HG02981 (cell line): ENCODE results near the gene PITPNM2.
"Not testable (repeated sequence)": the region's sequence is repeated elsewhere in the genome, so short reads cannot be mapped to it uniquely, and the experiment has no call there.

Experiments
- ATAC-seq: cut with Tn5 transposase; IDR thresholded peaks from one replicate; pipeline ENCODE4 v1.9.1; 2021; ENCODE audit warnings: mild to moderate bottlenecking, moderate library complexity; ENCODE audit not compliant: unreplicated experiment

PITPNM2 gene

DNA sequence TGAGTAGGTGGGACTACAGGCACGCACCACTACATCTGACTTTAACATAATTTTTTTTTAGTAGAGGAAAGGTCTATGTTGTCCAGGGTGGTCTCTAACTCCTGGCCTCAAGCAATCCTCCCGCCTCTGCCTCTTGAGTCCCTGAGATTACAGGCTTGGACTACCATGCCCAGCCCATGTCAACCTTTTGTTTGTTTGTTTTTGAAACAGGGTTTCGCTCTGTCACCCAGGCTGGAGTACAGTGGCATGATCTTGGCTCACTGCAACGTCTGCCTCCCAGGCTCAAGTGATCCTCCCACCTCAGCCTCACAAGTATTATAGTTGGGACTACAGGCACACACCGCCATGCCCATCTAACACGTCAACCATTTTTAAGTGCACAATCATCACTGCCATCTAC lies 29.2 kb downstream of the PITPNM2 start:
- ATAC-seq = no peak

DNA sequence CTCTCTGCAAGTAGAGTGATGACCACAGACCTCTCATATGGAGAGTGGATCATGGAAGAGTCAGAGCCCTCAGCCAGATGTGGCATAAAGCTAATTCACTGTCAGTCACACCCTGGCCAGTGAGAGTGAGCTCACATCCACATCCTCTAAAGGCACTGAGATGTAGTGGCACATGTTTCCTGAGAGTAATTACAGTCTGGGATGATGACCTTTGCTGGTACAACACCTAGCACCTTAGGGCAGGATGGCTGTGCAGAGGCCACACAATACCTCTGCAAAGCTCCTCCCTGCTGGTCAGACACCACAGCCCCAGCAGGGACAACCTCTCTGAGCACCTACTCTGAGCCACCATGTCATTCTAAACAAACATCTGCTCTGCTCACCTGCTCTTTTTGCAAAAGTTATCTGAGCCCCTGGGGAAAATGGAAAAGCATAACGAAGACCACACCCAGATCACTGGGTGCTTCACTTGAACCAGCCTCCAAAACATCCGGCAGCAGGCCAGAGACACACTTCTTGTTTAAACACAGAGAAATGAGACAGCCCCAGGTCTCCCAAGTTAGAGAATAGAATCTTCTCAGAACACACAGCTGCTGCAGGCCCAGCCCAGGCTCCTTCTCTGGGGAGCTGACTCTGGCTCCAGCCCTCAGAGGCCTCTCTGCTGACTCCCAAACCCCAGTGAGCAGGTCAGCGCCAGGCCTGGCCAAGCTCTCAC lies 30.3 kb downstream of the PITPNM2 start:
- ATAC-seq = no peak

DNA sequence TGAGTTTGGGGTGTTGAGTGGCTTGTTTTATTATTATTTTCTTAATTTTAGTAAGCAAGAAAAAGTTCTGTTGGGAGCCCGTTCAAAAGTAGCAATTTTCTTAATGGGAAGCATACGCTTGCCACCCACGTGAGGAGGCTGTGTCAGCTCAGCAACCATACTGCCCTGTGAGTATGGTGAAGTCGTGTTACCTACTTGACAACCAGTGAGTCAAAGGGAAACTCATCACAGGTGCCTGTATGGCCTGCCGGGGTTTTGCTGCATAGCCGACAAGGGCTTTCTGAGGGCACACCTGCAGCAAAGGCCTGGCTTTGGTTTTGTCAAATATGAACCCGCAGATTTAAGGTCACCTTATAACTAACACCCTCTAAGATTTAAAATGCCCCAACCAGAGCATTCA lies 31.1 kb downstream of the PITPNM2 start:
- peak; percentile 74 for ATAC-seq

DNA sequence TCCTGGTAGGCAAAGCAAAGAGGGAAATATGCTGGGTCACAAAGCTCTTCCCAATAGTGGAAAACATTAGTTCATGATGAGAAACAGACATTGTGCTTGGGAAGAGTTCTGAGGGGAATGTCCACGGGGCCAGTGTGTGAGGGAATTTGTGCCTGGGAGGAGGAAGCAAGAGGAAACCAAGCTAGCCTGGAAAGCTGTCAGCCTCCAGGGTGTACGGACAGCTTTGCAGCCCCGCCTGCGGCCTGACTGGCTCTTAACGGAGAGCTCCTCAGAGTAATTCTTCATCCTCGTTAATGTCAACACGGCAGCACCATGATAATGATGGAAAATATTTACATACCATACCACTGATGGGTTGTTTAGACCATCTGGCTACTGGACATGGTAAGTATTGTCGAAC lies 32.4 kb downstream of the PITPNM2 start:
- no peak for ATAC-seq

DNA sequence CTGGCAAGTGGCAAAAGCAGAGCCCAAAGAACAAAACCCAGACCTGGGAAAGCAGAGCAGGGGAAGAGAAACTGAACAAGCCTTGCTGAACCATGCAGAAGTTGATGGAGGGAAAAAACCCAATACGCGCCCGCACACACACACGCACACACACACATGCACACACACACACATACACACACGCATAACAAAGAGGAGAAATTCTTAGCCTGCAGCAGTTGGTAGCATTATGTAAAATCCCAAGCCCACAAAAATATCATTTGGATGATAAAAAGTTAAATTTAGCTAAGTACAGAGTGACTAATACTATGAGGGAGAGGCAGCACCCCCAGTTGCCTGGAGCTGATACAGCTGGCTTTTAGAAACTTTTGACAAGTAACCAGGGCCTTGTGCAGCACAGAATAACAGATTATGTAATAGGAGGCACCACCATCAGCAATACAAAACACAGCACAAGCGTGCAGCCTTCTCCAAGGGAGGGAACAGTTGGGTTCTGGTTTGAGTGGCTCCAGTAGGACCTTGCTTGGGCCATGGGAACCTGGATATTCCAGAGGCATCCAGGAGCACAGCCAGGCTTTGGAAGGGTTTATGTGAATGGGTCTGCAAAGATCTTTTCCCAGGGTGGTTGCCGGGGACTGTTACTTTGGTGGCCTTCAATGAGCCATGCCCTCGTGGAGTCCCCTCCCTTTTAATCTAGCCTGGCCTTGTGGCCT lies 35.3 kb downstream of the PITPNM2 start:
- ATAC-seq = no peak

DNA sequence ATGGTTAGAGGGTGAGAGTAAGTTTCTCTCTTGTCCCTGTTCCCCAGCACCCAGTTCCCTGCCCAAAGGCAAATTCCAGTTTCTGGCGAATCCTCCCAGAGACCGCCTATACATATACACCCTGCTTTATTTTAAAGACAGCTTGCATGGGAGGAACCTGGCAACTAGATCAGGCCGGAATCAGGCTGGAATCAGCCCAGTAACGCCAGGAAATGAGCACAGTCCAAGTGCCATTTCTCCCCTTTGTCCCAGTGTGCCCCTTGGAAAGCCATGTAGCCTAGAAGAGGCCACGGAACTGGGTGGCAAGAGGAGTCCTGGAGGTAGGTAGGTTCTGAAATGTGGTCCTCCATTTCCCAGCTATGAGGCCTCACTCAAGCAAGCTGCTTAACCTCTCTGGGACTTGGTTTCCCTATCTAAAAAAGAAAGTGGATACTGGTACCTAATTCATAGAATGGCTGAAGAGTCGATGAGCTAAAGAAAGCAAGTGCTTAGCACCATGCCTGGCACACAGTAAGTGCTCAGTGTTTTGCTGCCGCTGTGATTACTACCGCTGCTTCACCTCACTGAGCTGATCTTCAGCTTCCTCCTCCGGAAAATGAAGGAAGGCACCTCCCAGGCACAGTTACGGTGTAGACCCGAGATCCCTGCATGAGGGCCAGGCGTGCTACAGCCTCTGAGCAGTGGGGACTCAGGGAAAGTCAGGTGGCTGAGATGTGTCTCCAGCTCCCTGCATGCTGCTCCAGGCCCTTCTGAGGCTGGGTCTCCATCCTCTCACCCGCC lies 36.4 kb downstream of the PITPNM2 start:
- no peak for ATAC-seq

DNA sequence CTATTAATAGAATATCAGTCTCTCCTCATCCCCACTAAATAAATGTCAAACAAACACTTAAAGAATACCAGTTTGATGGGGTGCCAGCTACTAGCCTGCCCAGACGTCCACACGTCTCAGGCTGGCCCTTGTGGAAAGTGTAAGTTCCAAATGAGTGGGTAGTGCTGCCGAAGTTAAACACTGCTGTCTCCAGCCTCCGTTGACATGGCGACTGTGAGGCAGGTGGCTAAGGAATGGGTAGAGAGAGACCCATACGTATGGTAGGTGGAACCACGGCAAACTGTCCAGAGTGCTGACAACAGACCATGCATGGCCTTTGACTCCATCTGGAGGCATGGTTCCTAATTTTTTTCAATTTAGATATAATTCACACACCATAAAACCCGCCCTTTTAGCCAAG lies 37.9 kb downstream of the PITPNM2 start:
- no peak for ATAC-seq

DNA sequence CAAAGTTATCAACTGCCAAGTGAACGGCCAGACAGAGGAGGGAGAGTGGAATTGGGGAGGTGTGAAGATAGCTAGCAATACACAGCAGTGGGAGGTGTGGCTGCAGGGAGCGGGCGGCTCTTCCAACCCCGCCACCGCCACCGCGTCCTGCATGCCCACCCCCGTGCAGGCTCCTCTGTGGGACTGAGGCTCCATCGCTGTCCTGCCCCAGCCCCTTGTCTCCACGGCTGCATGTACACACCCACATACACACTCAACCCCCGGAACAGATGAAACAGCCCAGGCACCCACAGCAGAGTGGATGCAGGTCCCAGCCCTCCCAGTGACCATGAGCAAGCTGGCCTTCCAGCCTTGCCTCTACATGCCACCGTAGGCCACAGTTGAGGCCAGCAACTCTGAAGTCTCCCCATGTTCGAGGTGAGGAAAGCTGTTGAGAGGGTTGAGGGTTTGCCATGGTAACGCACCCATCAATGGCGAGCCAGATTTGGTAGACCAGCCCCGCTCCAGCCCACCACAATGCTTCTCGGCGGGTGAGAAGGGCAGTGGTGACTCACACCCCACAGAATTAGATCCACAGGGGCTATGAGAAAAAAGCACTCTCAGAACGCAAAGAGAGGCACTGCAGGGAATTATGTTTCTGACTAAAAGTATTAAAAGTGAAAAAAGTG lies 39.3 kb downstream of the PITPNM2 start:
- ATAC-seq = no peak

DNA sequence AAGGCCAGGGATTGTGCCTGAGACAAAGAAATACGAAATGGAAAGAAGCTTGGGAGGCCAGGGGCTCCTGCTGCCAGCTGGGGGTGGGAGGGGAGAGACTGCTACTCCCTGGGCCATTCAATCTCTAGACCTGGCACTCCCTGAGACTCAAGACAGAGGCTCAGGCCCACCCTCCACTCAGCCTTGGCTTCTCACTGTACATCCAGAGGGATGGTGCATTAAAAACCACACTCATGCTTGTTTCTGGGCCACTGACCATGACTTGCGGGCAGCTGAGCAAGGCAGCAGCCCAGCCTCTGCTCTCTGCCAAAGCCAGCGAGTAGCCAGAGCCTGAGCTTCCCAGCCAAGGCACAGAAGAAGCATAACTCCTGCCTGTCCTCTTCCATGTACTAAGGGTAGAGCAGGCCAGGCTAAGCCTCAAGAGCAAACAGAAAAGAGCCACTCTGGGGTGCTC lies 41.5 kb downstream of the PITPNM2 start:
- ATAC-seq = no peak

DNA sequence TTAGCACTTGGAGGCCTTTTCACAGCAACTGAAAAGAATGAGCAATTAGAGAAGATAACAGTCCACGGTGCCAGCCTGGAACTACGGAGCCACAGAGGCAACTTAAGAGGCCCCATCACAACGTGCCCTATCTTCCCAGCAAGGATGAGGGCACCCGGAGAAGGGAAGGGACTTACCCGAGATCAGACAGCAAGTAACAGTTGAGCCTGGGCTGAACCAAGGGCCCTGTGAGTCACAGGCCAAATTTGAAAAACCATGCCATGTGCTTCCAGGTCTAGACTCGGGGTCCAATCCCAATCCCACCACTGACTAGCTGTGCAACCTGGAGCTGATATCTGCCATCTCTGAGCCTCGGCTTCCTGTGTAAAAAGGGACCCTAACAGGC lies 42.2 kb downstream of the PITPNM2 start:
- no peak for ATAC-seq

DNA sequence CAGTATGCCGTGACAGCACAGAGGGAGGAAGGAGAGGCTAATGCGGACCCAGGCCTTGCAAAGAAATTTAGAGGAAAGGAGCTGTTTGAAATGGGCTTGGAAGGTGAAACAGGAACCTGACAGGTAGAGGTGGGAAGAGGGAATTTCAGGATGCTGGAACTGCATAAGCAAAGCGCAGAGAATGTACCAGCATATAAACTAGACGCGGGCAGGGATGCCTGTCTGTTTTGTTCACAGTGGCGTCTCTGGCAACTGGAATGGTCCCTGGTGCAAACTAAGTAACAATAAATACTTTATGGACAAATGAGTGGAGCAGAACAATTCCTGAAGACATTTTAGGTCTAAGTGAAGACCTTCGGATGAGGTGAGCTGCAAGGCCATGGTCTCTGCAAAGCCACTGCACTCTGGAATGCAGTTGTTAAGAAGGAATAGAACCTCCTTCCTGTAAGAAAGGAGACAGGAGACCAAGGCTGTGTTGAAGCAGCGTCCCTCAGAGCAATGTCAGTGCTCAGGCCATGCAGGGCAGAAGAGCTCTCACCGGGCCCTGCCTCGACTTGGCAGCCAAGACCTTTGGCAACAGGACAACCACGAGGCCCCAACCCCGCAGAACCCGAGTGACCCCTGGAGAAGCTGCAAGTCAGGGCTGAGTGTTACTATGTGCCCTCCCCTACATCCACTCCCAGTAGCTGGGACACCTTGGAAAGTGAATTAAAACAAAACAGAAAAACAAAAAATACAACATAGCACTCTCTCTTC lies 42.8 kb downstream of the PITPNM2 start:
- ATAC-seq = no peak

DNA sequence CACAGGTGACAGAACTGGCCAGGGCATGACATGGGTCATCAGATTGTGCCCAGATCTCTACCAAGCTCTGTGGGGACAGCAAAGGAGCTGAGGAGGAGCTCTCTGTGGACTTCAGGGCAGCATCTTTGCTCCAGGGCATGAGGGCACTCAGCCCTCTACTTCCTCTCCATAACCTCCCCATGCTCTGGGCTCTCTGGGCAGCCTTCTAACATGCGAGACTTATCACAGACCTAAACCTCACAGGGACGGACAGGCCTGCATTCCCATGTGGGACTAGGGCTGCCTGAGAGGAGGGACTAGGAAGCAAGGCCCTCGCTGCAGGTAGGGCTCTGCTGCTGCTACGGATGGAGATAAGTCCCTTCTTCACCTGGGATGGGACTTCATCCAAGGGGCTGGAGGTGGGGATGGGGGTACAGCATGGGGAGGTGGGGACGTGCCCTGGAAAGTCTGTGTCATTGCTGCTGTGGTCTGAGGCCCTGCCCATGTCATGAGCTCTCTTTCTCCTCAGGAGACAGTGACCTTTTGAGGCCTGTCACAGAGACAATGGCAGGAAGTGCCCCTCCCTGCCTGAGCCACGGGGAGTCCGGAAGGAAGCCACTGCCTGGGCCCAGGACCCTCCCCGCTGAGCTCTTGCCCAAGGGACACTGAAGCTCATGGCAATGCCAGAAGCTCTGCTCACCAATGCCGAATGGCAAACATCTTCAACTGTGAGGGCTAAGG lies 44.1 kb downstream of the PITPNM2 start:
- no peak for ATAC-seq

DNA sequence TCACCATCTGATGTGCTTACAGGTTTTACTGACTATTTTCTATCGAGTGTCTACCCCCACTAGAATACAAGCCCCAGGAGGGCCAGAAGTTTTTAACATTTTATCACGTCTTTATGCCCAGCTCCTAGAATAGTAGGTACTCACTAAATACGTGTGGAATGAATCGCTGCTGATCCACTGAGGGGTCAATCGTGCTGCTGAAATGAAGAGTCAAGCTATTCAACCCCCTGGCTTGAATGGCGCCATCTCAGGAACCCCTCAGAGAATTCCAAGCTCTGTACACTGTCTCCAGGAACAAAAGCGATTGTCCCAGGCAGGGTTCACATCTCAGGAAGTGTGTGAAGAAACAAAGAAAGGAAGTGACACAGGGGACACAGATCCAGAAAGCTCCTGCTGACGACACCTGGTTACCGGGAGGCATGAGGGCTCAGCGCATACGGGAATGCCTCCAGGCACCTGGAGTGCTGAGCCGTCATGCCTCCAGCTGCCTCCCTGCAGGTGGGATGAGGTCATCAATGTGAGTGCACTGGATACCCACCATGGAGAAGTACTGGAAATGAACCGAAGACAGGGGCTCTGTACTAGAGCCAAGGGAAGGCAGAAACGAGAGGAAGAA lies 45.6 kb downstream of the PITPNM2 start:
- no peak for ATAC-seq

DNA sequence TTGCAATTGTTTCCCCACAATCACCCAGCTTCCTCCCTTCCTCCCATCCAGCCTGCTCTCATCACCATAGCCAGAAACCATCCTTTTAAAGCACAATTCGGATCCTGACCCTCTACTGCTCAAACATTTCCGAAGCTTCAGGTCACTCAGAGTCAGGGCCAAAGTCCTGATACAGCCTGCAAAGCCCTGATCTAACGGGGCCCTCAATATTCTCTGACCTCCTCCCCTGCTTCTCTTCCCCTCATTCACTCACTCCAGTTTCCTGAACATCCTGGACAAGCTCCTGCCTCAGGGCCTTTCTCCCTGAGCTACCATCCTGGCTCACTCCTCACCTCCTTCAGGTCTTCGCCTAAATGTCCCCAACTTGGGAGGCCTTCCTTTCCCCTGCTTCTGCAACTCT lies 46.1 kb downstream of the PITPNM2 start:
- ATAC-seq = no peak

DNA sequence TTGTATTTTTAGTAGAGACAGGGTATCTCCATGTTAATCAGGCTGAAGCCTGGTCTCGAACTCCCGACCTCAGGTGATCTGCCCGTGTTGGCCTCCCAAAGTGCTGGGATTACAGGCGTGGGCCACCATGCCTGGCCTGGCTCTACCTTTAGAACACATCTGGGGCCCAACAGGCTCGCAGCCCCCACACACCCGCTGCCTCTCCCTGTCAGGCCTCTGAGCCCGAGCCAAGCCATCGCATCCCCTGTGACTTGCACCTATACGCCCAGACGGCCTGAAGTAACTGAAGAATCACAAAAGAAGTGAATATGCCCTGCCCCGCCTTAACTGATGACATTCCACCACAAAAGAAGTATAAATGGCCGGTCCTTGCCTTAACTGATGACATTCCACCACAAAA lies 46.8 kb downstream of the PITPNM2 start:
- ATAC-seq = not testable (repeated sequence)

DNA sequence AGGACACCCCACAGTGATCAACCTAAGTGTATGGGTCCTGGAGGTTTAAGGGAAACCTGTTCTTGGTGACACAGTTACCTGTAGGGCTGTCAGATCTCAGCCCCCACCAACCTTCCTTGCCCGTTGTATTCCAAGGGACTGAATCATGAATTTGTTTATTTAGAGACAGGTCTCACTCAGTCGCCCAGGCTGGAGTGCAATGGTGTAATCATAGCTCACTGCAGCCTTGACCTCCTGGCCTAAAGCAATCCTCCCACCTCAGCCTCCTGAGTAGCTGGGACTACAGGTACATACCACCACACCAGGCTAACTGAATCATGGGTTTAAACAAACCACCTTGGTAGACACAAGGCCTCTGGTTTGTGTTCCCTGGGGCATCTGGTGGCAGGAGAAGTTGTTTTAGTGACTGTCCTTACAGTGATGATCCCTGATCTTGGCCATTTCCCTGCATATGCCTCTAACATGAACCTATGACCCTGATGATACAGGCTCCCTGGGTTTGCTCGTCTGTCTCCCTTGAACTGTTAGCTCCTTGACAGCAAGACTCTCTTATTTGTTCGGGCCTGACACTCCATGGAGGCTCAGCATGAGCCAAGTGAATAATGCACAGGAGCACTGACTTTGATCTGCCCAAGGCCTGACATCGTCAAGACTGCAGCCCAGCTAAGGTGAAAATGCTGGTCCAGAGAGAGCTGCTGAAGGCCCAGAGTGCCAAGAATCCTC lies 47.9 kb downstream of the PITPNM2 start:
- no peak for ATAC-seq

DNA sequence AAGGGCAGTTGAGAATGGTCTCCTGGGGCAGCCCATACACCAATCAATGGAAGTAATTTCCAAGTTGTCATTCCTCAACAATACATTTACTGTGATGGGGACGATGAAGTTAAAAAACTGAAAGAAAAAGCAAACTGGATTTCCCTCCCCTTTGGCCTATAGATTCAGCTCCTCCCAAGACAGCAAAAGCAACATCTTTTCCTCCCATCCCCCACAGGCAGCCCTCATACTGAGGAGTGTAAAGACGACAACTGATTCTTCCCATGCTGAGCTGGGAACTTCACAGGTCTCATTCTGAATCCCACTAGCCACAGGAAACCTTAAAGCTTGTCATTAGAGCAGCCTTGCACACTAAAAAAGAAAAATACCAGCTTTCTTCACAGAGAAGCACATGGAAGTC lies 48.5 kb downstream of the PITPNM2 start:
- ATAC-seq = no peak

DNA sequence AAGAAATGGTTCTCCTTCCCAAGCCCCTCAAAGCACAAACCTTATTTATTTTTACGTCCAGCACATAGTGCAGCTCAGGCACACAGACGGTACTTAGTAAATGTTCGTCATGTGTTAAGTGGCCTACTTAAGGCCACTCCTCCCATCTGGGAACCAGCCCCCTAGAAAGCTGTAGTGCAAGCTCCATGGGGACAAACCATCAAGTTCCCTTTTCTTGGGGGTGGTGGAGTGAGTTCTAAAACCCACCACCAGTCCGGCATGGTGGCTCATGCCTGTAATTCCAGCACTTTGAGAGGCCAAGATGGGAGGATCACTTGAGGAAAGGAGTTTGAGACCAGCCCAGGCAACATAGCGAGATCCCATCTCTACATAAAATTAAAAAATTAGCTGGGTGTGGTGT lies 49.4 kb downstream of the PITPNM2 start:
- no peak for ATAC-seq
